Duodenal mucosa (tissue), 2 donors: Measurements from ENCODE around the gene GLCCI1.

Experiments used
- H3K27ac ChIP-seq: one replicate; pipeline ENCODE4 v1.7.0; 2013; ENCODE audit warnings: low read depth, low read length
- H3K27me3 ChIP-seq, 2 donors: one replicate each; pipeline ENCODE4 v1.7.0; 2013; ENCODE audit warnings: low read length in 2 of 2, control low read depth in 1 of 2; ENCODE audit not compliant: insufficient read depth in 2 of 2, control insufficient read depth in 1 of 2
- H3K36me3 ChIP-seq, 2 donors: one replicate each; pipeline ENCODE4 v1.7.0; 2013; ENCODE audit warnings: low read length in 2 of 2, control low read depth in 1 of 2; ENCODE audit not compliant: insufficient read depth in 2 of 2, control insufficient read depth in 1 of 2
- H3K4me1 ChIP-seq, 2 donors: one replicate each; pipeline ENCODE4 v1.7.0; 2013; ENCODE audit warnings: low read length in 2 of 2, control low read depth in 1 of 2; ENCODE audit not compliant: insufficient read depth in 2 of 2, control insufficient read depth in 1 of 2
- H3K4me3 ChIP-seq, 2 donors: one replicate each; pipeline ENCODE4 v1.7.0; 2013; ENCODE audit warnings: low read length in 2 of 2, low read depth in 1 of 2
- H3K9ac ChIP-seq, 2 donors: one replicate each; pipeline ENCODE4 v1.7.0; 2013; ENCODE audit warnings: low read length in 2 of 2, low read depth in 1 of 2
- H3K9me3 ChIP-seq, 2 donors: one replicate each; pipeline ENCODE4 v1.7.0; 2013; ENCODE audit warnings: low read length in 2 of 2, control low read depth in 1 of 2; ENCODE audit not compliant: control insufficient read depth in 1 of 2

The GLCCI1 gene

GRCh38 chr7:7968544-7969305 is at the start of gene GLCCI1:
Gene GLCCI1 (plus strand): TSS chr7:7968796. CDS start chr7:7969351, 555 bp downstream.
- peak within 1 kb of the TSS; percentile 92 to 94 for H3K4me3 ChIP-seq
- no peaks in the 10 kb centered on the region for H3K36me3 ChIP-seq
- no peaks in the 10 kb centered on the region for H3K9me3 ChIP-seq
- no peaks in the 10 kb centered on the region for H3K27me3 ChIP-seq
- H3K4me1 ChIP-seq: peaks cover 0 to 14% of the 10 kb centered on the region in 2 donors
- peak within 1 kb of the TSS; percentile 78 to 79 for H3K9ac ChIP-seq
- peak within 1 kb of the TSS; percentile 91 for H3K27ac ChIP-seq

GRCh38 chr7:7919449-7919945 is 49.1 kb upstream of the GLCCI1 start:
- Histone ChIP-seq H3K4me1 (peaks cover 8 to 14% of the 10 kb centered on the region in 2 donors), H3K9ac (no peak overlapping the region), H3K4me3 (no peak overlapping the region), H3K9me3 (no peaks in the 10 kb centered on the region), H3K27me3 (no peaks in the 10 kb centered on the region), H3K36me3 (no peaks in the 10 kb centered on the region), H3K27ac (no peak overlapping the region)

GRCh38 chr7:7920056-7920455 is 48.5 kb upstream of the GLCCI1 start:
- no peaks in the 10 kb centered on the region for H3K27me3 ChIP-seq
- no peak overlapping the region for H3K9ac ChIP-seq
- H3K36me3 ChIP-seq: no peaks in the 10 kb centered on the region
- no peak overlapping the region for H3K27ac ChIP-seq
- peak overlapping the region; percentile 51 to 62 for H3K4me3 ChIP-seq
- H3K4me1 ChIP-seq: peaks cover 8 to 14% of the 10 kb centered on the region in 2 donors
- H3K9me3 ChIP-seq: no peaks in the 10 kb centered on the region

- Histone ChIP-seq H3K36me3 (no peaks in the 10 kb centered on the region), H3K4me1 (peaks cover 8 to 14% of the 10 kb centered on the region in 2 donors), H3K4me3 (peak overlapping the region; percentile 51 to 62), H3K9ac (no peak overlapping the region), H3K27ac (no peak overlapping the region), H3K27me3 (no peaks in the 10 kb centered on the region), H3K9me3 (no peaks in the 10 kb centered on the region)
These were observed 48.1 kb upstream of the GLCCI1 start for GRCh38 chr7:7920481-7920880.

GRCh38 chr7:7921830-7922229 is 46.8 kb upstream of the GLCCI1 start:
- H3K9me3 ChIP-seq: no peaks in the 10 kb centered on the region
- H3K36me3 ChIP-seq: no peaks in the 10 kb centered on the region
- H3K4me1 ChIP-seq: peaks cover 8 to 14% of the 10 kb centered on the region in 2 donors
- H3K4me3 ChIP-seq: no peak overlapping the region
- no peak overlapping the region for H3K27ac ChIP-seq
- no peak overlapping the region for H3K9ac ChIP-seq
- H3K27me3 ChIP-seq: no peaks in the 10 kb centered on the region

GRCh38 chr7:7922684-7923385 is 45.8 kb upstream of the GLCCI1 start:
- Histone ChIP-seq H3K4me1 (peaks cover 8 to 14% of the 10 kb centered on the region in 2 donors), H3K9ac (no peak overlapping the region), H3K4me3 (no peak overlapping the region), H3K9me3 (no peaks in the 10 kb centered on the region), H3K36me3 (no peaks in the 10 kb centered on the region), H3K27me3 (no peaks in the 10 kb centered on the region), H3K27ac (no peak overlapping the region)

- Histone ChIP-seq H3K4me3 (no peak overlapping the region), H3K9me3 (no peaks in the 10 kb centered on the region), H3K36me3 (no peaks in the 10 kb centered on the region), H3K27me3 (no peaks in the 10 kb centered on the region), H3K9ac (no peak overlapping the region), H3K4me1 (peaks cover 8 to 14% of the 10 kb centered on the region in 2 donors), H3K27ac (no peak overlapping the region)
These were observed 44.8 kb upstream of the GLCCI1 start for GRCh38 chr7:7923818-7924217.

- H3K9me3 ChIP-seq: no peaks in the 10 kb centered on the region
- H3K4me1 ChIP-seq: peaks cover 8 to 14% of the 10 kb centered on the region in 2 donors
- no peak overlapping the region for H3K9ac ChIP-seq
- H3K27me3 ChIP-seq: no peaks in the 10 kb centered on the region
- no peak overlapping the region for H3K27ac ChIP-seq
- no peak overlapping the region for H3K4me3 ChIP-seq
- no peaks in the 10 kb centered on the region for H3K36me3 ChIP-seq
These were observed 44.3 kb upstream of the GLCCI1 start for GRCh38 chr7:7924303-7924702.

- Histone ChIP-seq H3K9me3 (no peaks in the 10 kb centered on the region), H3K27ac (no peak overlapping the region), H3K4me3 (no peak overlapping the region), H3K9ac (no peak overlapping the region), H3K4me1 (no peaks in the 10 kb centered on the region), H3K36me3 (no peaks in the 10 kb centered on the region), H3K27me3 (no peaks in the 10 kb centered on the region)
These were observed 37.0 kb upstream of the GLCCI1 start for GRCh38 chr7:7931626-7932025.

- H3K4me1 ChIP-seq: no peaks in the 10 kb centered on the region
- no peak overlapping the region for H3K4me3 ChIP-seq
- H3K27ac ChIP-seq: no peak overlapping the region
- H3K9me3 ChIP-seq: no peaks in the 10 kb centered on the region
- H3K36me3 ChIP-seq: no peaks in the 10 kb centered on the region
- H3K27me3 ChIP-seq: no peaks in the 10 kb centered on the region
- H3K9ac ChIP-seq: no peak overlapping the region
These were observed 36.0 kb upstream of the GLCCI1 start for GRCh38 chr7:7932553-7932952.
